GM23338 (cell line): ENCODE results near the gene ZC3H6. TPM values are rescaled to one million over a fixed set of nuclear protein-coding genes. Genes with fewer than 3 reads are reported as not detected.

ENCODE experiments used
- ATAC-seq: fragments of 200-7000 bp; cut with Tn5 transposase; 3 replicates; pipeline ENCODE4 v1.9.1; 2020
- DNase-seq: peaks from one replicate; pipeline ENCODE4 v3.0.0-alpha.2; 2015; ENCODE audit warnings: low spot score
- H2AFZ ChIP-seq: fragments of 200-600 bp; sonication (generic); 2 replicates; pipeline ENCODE4 v1.8.0; 2016; ENCODE audit warnings: antibody characterized with exemption, mild to moderate bottlenecking, moderate library complexity
- H3F3A ChIP-seq: fragments of 200-600 bp; sonication (generic); replicated peaks from 2 replicates; pipeline ENCODE4 v1.8.0; 2017; ENCODE audit warnings: antibody characterized with exemption, mixed run types, low read depth
- H3K27ac ChIP-seq: fragments of 200-600 bp; sonication (generic); 2 replicates; pipeline ENCODE4 v1.6.1; 2016; ENCODE audit warnings: low read depth
- H3K27me3 ChIP-seq: fragments of 200-600 bp; sonication (generic); 2 replicates; pipeline ENCODE4 v1.8.0; 2016; ENCODE audit warnings: mild to moderate bottlenecking, mixed run types, moderate library complexity; ENCODE audit not compliant: insufficient read depth
- H3K36me3 ChIP-seq: fragments of 200-600 bp; sonication (generic); 2 replicates; pipeline ENCODE4 v1.8.0; 2016; ENCODE audit warnings: mild to moderate bottlenecking; ENCODE audit not compliant: insufficient read depth
- H3K4me1 ChIP-seq: fragments of 200-600 bp; sonication (generic); 2 replicates; pipeline ENCODE4 v1.8.0; 2016; ENCODE audit warnings: mild to moderate bottlenecking, moderate library complexity; ENCODE audit not compliant: insufficient read depth
- H3K4me2 ChIP-seq: fragments of 200-600 bp; sonication (generic); 2 replicates; pipeline ENCODE4 v1.7.1; 2017; ENCODE audit warnings: mixed run types
- H3K4me3 ChIP-seq: fragments of 200-600 bp; sonication (generic); 2 replicates; pipeline ENCODE4 v1.6.1; 2016; ENCODE audit warnings: mixed run types
- H3K79me2 ChIP-seq: fragments of 200-600 bp; sonication (generic); replicated peaks from 2 replicates; pipeline ENCODE4 v1.8.0; 2017; ENCODE audit warnings: mild to moderate bottlenecking; ENCODE audit not compliant: insufficient read depth
- H3K9me2 ChIP-seq: fragments of 200-600 bp; sonication (generic); 2 replicates; pipeline ENCODE4 v1.8.0; 2017; ENCODE audit not compliant: insufficient read depth
- H4K20me1 ChIP-seq: fragments of 200-600 bp; sonication (generic); replicated peaks from 2 replicates; pipeline ENCODE4 v1.8.0; 2017; ENCODE audit warnings: mild to moderate bottlenecking; ENCODE audit not compliant: insufficient read depth
- H3K27ac Mint-ChIP-seq: 2 replicates; pipeline ENCODE4 v1.8.0; 2020; ENCODE audit warnings: inconsistent platforms, mild to moderate bottlenecking, moderate library complexity, mixed read lengths
- H3K27me3 Mint-ChIP-seq: 3 replicates; pipeline ENCODE4 v1.8.0; 2022; ENCODE audit warnings: low read depth, mild to moderate bottlenecking, moderate library complexity, mixed read lengths, inconsistent platforms; ENCODE audit not compliant: insufficient read depth, poor library complexity
- H3K36me3 Mint-ChIP-seq: 3 replicates; pipeline ENCODE4 v1.8.0; 2021; ENCODE audit warnings: low read depth, mild to moderate bottlenecking, inconsistent platforms, moderate library complexity, mixed read lengths
- H3K4me1 Mint-ChIP-seq: 3 replicates; pipeline ENCODE4 v1.8.0; 2020; ENCODE audit warnings: mild to moderate bottlenecking, inconsistent platforms, mixed read lengths
- H3K4me3 Mint-ChIP-seq: 3 replicates; pipeline ENCODE4 v1.8.0; 2021; ENCODE audit warnings: moderate library complexity, mild to moderate bottlenecking, inconsistent platforms, mixed read lengths
- H3K9me3 Mint-ChIP-seq: 3 replicates; pipeline ENCODE4 v1.8.0; 2020; ENCODE audit warnings: moderate library complexity, mild to moderate bottlenecking, inconsistent platforms, mixed read lengths
- CREB1 ChIP-seq: fragments of 250-450 bp; sonication (Bioruptor Pico); IDR thresholded peaks from 2 replicates; pipeline ENCODE4 v1.5.0; 2020; ENCODE audit warnings: low read depth, mild to moderate bottlenecking, moderate library complexity
- EZH2 ChIP-seq: fragments of 200-600 bp; sonication (generic); IDR thresholded peaks from one replicate; pipeline ENCODE4 v1.8.0; 2017; ENCODE audit warnings: antibody characterized with exemption, mild to moderate bottlenecking, low read depth; ENCODE audit not compliant: unreplicated experiment
- EZH2phosphoT487 ChIP-seq: fragments of 200-600 bp; sonication (generic); IDR thresholded peaks from one replicate; pipeline ENCODE4 v1.8.1; 2018; ENCODE audit warnings: antibody characterized with exemption; ENCODE audit not compliant: unreplicated experiment
- JUNB ChIP-seq: IDR thresholded peaks from one replicate; pipeline ENCODE4 v1.6.1; 2016; ENCODE audit warnings: antibody characterized with exemption; ENCODE audit not compliant: unreplicated experiment
- NANOG ChIP-seq: IDR thresholded peaks from 2 replicates; pipeline ENCODE4 v1.6.1; 2016; ENCODE audit warnings: antibody characterized with exemption, borderline replicate concordance
- POLR2AphosphoS5 ChIP-seq: IDR thresholded peaks from 2 replicates; pipeline ENCODE4 v1.6.1; 2016; ENCODE audit warnings: antibody characterized with exemption, low read depth
- STAT1 ChIP-seq: IDR thresholded peaks from one replicate; pipeline ENCODE4 v1.6.1; 2016; ENCODE audit warnings: antibody characterized with exemption; ENCODE audit not compliant: unreplicated experiment
- ZNF114 ChIP-seq: fragments of 250-450 bp; sonication (Bioruptor Pico); IDR thresholded peaks from 2 replicates; pipeline ENCODE4 v1.5.0; 2020; ENCODE audit warnings: mild to moderate bottlenecking, moderate library complexity
- ZNF331 ChIP-seq: fragments of 250-450 bp; sonication (Bioruptor Pico); IDR thresholded peaks from 2 replicates; pipeline ENCODE4 v1.5.0; 2020; ENCODE audit warnings: low read depth, mild to moderate bottlenecking, moderate library complexity
- polyA plus RNA-seq: library from polyadenylated mRNA; unstranded; fragments of >200 nt; fragmentation: Nextera tagmentation; extraction: Ambion mirVana; gene quantifications from 2 replicates; pipeline ENCODE4 v1.2.1, GENCODE V29; 2016
- total RNA-seq: library from RNA; depleted of rRNA; stranded (reverse); fragments of >200 nt; shearing (Covaris generic); gene quantifications from 2 replicates; pipeline ENCODE4 v1.2.3, GENCODE V29; 2014
- TF ChIP-seq, protein P1 (sequence below): IDR thresholded peaks from one replicate; pipeline ENCODE4 v1.6.1; 2018; ENCODE audit warnings: antibody characterized with exemption; ENCODE audit not compliant: unreplicated experiment
- TF ChIP-seq, protein P2 (sequence below), 2 experiments: fragments of 200-600 bp in 1 of 2; sonication (generic) in 1 of 2; conservative IDR thresholded peaks; 2 replicates each; pipeline versions ENCODE4 v1.5.1 to v1.6.1; 2016 to 2017; ENCODE audit warnings: antibody characterized with exemption in 2 of 2, low read depth in 2 of 2, mild to moderate bottlenecking in 2 of 2, moderate library complexity in 1 of 2
- TF ChIP-seq, protein P3 (sequence below): fragments of 250-450 bp; sonication (Bioruptor Pico); IDR thresholded peaks from 2 replicates; pipeline ENCODE4 v1.5.0; 2020; ENCODE audit warnings: mild to moderate bottlenecking, moderate library complexity
- TF ChIP-seq, protein P4 (sequence below): IDR thresholded peaks from 2 replicates; pipeline ENCODE4 v1.6.1; 2016; ENCODE audit warnings: antibody characterized with exemption

ZC3H6 gene
- total and polyA plus RNA-seq, 2 experiments from 2014 or later, result 4.9 to 8.0 TPM

DNA sequence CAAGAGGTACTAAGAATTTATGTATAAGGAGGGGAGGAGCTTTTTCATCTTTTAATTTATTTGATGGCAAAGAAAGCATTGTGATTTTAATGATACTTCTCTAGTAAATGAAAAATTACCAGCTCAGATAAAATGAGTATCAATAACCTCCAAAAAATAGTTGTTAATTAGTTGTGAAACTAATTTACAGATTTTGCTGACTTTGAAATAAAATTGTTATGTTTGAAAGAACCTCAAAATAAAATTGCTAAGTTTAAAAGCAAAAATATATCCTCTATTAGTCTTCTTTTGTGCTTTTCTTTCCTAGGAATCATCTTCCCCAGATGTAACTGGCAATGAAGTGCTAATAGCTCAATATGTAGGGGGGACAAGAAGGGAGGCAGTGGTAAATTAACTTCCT, 36.5 kb downstream of the ZC3H6 start (continued):
- TF ChIP-seq NANOG (no peak), CREB1 (no peak), EZH2phosphoT487 (no peak), JUNB (no peak), POLR2AphosphoS5 (no peak)

DNA sequence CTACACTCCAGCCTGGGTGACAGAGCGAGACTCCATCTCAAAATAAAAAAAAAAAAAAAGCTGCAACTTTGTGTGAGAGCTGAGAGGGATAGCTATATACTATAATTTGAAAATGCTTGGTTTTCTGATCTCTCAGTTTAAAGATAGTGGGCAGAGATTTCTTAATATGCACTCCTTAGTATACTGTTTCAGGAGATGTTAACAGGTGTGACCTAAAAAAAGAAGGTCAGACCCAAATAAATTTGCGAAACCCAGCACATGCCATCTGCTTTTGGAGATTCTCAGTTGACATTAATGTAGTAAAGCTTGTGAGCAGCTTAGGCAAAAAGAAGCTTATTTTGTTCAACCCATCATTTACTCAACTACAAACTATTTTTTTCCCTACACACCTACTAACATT, 37.4 kb downstream of the ZC3H6 start:
- H3K4me2 ChIP-seq, result no peak overlapping the region
- H3K4me1 ChIP-seq, result no peaks in the 10 kb centered on the region
- DNase-seq (no peak), ATAC-seq (no peak)
- Mint-ChIP-seq H3K4me3 (no peak overlapping the region), H3K4me1 (no peaks in the 10 kb centered on the region), H3K9me3 (no peaks in the 10 kb centered on the region), H3K27me3 (no peaks in the 10 kb centered on the region), H3K27ac (no peak overlapping the region), H3K36me3 (no peaks in the 10 kb centered on the region)
- H3K27me3 ChIP-seq, result no peaks in the 10 kb centered on the region
- no peak overlapping the region for H3K27ac ChIP-seq
- no peak for TF ChIP-seq ZNF331 (CRISPR knock-in tag)
- no peak for TF ChIP-seq NANOG
- no peak for TF ChIP-seq EZH2phosphoT487
- no peak for TF ChIP-seq JUNB
- TF ChIP-seq STAT1, result no peak
- TF ChIP-seq, protein P1, sequence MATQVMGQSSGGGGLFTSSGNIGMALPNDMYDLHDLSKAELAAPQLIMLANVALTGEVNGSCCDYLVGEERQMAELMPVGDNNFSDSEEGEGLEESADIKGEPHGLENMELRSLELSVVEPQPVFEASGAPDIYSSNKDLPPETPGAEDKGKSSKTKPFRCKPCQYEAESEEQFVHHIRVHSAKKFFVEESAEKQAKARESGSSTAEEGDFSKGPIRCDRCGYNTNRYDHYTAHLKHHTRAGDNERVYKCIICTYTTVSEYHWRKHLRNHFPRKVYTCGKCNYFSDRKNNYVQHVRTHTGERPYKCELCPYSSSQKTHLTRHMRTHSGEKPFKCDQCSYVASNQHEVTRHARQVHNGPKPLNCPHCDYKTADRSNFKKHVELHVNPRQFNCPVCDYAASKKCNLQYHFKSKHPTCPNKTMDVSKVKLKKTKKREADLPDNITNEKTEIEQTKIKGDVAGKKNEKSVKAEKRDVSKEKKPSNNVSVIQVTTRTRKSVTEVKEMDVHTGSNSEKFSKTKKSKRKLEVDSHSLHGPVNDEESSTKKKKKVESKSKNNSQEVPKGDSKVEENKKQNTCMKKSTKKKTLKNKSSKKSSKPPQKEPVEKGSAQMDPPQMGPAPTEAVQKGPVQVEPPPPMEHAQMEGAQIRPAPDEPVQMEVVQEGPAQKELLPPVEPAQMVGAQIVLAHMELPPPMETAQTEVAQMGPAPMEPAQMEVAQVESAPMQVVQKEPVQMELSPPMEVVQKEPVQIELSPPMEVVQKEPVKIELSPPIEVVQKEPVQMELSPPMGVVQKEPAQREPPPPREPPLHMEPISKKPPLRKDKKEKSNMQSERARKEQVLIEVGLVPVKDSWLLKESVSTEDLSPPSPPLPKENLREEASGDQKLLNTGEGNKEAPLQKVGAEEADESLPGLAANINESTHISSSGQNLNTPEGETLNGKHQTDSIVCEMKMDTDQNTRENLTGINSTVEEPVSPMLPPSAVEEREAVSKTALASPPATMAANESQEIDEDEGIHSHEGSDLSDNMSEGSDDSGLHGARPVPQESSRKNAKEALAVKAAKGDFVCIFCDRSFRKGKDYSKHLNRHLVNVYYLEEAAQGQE, result no peak
- TF ChIP-seq, protein P2, sequence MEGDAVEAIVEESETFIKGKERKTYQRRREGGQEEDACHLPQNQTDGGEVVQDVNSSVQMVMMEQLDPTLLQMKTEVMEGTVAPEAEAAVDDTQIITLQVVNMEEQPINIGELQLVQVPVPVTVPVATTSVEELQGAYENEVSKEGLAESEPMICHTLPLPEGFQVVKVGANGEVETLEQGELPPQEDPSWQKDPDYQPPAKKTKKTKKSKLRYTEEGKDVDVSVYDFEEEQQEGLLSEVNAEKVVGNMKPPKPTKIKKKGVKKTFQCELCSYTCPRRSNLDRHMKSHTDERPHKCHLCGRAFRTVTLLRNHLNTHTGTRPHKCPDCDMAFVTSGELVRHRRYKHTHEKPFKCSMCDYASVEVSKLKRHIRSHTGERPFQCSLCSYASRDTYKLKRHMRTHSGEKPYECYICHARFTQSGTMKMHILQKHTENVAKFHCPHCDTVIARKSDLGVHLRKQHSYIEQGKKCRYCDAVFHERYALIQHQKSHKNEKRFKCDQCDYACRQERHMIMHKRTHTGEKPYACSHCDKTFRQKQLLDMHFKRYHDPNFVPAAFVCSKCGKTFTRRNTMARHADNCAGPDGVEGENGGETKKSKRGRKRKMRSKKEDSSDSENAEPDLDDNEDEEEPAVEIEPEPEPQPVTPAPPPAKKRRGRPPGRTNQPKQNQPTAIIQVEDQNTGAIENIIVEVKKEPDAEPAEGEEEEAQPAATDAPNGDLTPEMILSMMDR (conservative IDR thresholded peaks at IDR 0.05; ENCODE audit: low read depth in 2 of 2), result no peak
- TF ChIP-seq ZNF114, result no peak
- TF ChIP-seq, protein P3, sequence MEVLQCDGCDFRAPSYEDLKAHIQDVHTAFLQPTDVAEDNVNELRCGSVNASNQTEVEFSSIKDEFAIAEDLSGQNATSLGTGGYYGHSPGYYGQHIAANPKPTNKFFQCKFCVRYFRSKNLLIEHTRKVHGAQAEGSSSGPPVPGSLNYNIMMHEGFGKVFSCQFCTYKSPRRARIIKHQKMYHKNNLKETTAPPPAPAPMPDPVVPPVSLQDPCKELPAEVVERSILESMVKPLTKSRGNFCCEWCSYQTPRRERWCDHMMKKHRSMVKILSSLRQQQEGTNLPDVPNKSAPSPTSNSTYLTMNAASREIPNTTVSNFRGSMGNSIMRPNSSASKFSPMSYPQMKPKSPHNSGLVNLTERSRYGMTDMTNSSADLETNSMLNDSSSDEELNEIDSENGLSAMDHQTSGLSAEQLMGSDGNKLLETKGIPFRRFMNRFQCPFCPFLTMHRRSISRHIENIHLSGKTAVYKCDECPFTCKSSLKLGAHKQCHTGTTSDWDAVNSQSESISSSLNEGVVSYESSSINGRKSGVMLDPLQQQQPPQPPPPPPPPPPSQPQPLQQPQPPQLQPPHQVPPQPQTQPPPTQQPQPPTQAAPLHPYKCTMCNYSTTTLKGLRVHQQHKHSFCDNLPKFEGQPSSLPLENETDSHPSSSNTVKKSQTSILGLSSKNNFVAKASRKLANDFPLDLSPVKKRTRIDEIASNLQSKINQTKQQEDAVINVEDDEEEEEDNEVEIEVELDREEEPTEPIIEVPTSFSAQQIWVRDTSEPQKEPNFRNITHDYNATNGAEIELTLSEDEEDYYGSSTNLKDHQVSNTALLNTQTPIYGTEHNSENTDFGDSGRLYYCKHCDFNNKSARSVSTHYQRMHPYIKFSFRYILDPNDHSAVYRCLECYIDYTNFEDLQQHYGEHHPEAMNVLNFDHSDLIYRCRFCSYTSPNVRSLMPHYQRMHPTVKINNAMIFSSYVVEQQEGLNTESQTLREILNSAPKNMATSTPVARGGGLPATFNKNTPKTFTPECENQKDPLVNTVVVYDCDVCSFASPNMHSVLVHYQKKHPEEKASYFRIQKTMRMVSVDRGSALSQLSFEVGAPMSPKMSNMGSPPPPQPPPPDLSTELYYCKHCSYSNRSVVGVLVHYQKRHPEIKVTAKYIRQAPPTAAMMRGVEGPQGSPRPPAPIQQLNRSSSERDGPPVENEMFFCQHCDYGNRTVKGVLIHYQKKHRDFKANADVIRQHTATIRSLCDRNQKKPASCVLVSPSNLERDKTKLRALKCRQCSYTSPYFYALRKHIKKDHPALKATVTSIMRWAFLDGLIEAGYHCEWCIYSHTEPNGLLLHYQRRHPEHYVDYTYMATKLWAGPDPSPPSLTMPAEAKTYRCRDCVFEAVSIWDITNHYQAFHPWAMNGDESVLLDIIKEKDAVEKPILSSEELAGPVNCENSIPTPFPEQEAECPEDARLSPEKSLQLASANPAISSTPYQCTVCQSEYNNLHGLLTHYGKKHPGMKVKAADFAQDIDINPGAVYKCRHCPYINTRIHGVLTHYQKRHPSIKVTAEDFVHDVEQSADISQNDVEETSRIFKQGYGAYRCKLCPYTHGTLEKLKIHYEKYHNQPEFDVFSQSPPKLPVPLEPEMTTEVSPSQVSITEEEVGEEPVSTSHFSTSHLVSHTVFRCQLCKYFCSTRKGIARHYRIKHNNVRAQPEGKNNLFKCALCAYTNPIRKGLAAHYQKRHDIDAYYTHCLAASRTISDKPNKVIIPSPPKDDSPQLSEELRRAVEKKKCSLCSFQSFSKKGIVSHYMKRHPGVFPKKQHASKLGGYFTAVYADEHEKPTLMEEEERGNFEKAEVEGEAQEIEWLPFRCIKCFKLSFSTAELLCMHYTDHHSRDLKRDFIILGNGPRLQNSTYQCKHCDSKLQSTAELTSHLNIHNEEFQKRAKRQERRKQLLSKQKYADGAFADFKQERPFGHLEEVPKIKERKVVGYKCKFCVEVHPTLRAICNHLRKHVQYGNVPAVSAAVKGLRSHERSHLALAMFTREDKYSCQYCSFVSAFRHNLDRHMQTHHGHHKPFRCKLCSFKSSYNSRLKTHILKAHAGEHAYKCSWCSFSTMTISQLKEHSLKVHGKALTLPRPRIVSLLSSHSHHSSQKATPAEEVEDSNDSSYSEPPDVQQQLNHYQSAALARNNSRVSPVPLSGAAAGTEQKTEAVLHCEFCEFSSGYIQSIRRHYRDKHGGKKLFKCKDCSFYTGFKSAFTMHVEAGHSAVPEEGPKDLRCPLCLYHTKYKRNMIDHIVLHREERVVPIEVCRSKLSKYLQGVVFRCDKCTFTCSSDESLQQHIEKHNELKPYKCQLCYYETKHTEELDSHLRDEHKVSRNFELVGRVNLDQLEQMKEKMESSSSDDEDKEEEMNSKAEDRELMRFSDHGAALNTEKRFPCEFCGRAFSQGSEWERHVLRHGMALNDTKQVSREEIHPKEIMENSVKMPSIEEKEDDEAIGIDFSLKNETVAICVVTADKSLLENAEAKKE (CRISPR knock-in tag), result no peak
- no peak for TF ChIP-seq CREB1
- TF ChIP-seq POLR2AphosphoS5, result no peak
- no peak for TF ChIP-seq EZH2
- TF ChIP-seq, protein P4, sequence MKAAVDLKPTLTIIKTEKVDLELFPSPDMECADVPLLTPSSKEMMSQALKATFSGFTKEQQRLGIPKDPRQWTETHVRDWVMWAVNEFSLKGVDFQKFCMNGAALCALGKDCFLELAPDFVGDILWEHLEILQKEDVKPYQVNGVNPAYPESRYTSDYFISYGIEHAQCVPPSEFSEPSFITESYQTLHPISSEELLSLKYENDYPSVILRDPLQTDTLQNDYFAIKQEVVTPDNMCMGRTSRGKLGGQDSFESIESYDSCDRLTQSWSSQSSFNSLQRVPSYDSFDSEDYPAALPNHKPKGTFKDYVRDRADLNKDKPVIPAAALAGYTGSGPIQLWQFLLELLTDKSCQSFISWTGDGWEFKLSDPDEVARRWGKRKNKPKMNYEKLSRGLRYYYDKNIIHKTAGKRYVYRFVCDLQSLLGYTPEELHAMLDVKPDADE, result no peak
- H3K4me3 ChIP-seq, result no peak overlapping the region
- H4K20me1 ChIP-seq, result no peaks in the 10 kb centered on the region
- no peaks in the 10 kb centered on the region for H3K79me2 ChIP-seq
- no peaks in the 10 kb centered on the region for H3K36me3 ChIP-seq
- no peaks in the 10 kb centered on the region for H3F3A ChIP-seq
- H2AFZ ChIP-seq, result no peak overlapping the region
- H3K9me2 ChIP-seq, result no peaks in the 10 kb centered on the region
